Ishikawa (cell line): ENCODE measurements around the gene NACAD.

Experiments
- CEBPB ChIP-seq: IDR thresholded peaks from 2 replicates; pipeline ENCODE4 v1.6.1; 2012
- CREB1 ChIP-seq: IDR thresholded peaks from 2 replicates; pipeline ENCODE4 v1.6.1; 2012; ENCODE audit warnings: low read depth
- EGR1 ChIP-seq: IDR thresholded peaks from 2 replicates; pipeline ENCODE4 v1.6.1; 2012
- EP300 ChIP-seq: IDR thresholded peaks from 2 replicates; pipeline ENCODE4 v1.6.1; 2012; ENCODE audit warnings: borderline replicate concordance
- FOXM1 ChIP-seq: IDR thresholded peaks from 2 replicates; pipeline ENCODE4 v1.6.1; 2012; ENCODE audit warnings: low read depth, borderline replicate concordance
- MAX ChIP-seq: IDR thresholded peaks from 2 replicates; pipeline ENCODE4 v1.6.1; 2012
- NFIC ChIP-seq: IDR thresholded peaks from 2 replicates; pipeline ENCODE4 v1.6.1; 2012
- RAD21 ChIP-seq: IDR thresholded peaks from 2 replicates; pipeline ENCODE4 v1.6.1; 2012; ENCODE audit warnings: low read depth
- REST ChIP-seq: IDR thresholded peaks from 2 replicates; pipeline ENCODE4 v1.6.1; 2012; ENCODE audit warnings: low read depth, mild to moderate bottlenecking
- TAF1 ChIP-seq: IDR thresholded peaks from 2 replicates; pipeline ENCODE4 v1.6.1; 2012; ENCODE audit warnings: low read depth, mild to moderate bottlenecking
- TCF12 ChIP-seq: IDR thresholded peaks from 2 replicates; pipeline ENCODE4 v1.6.1; 2012; ENCODE audit warnings: low read depth
- TEAD4 ChIP-seq: IDR thresholded peaks from 2 replicates; pipeline ENCODE4 v1.6.1; 2012
- YY1 ChIP-seq: IDR thresholded peaks from 2 replicates; pipeline ENCODE4 v1.6.1; 2012; ENCODE audit warnings: low read depth
- ZBTB7A ChIP-seq: IDR thresholded peaks from 2 replicates; pipeline ENCODE4 v1.6.1; 2012; ENCODE audit warnings: low read depth
- TF ChIP-seq, protein P1 (sequence below): IDR thresholded peaks from 2 replicates; pipeline ENCODE4 v1.6.1; 2012

Gene NACAD

DNA sequence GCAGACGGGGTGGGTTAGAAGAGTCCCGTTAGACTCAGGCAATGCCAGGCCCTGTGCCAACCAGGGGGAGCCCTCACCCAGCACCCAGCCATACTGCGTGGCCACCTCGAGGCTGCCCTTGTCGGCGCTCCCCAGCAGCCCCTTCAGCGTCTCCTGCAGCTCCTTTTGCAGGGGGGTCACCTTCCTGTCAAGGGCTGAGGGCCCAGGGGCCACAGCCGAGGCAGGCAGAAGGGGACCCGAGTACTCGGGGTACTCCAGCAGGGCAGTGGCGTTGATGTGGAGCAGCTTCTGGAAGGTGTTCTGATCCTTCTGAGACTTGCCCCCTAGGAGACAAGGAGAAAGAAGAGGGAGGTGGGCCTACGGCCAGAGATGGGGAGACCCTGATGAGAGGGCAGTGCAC is 13.0 kb upstream of the NACAD start:
- TF ChIP-seq CREB1 (no peak), ZBTB7A (no peak), EGR1 (no peak), YY1 (no peak), CEBPB (no peak), TCF12 (no peak), TEAD4 (no peak)

- TF ChIP-seq, protein P1, sequence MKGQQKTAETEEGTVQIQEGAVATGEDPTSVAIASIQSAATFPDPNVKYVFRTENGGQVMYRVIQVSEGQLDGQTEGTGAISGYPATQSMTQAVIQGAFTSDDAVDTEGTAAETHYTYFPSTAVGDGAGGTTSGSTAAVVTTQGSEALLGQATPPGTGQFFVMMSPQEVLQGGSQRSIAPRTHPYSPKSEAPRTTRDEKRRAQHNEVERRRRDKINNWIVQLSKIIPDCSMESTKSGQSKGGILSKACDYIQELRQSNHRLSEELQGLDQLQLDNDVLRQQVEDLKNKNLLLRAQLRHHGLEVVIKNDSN, result no peak
- no peak for TF ChIP-seq NFIC
- no peak for TF ChIP-seq ZBTB7A
- TF ChIP-seq TAF1, result no peak
- no peak for TF ChIP-seq EP300
- no peak for TF ChIP-seq REST
- TF ChIP-seq FOXM1, result no peak
- no peak for TF ChIP-seq RAD21
- no peak for TF ChIP-seq YY1
- TF ChIP-seq EGR1, result no peak
- no peak for TF ChIP-seq TCF12
- no peak for TF ChIP-seq MAX
- TF ChIP-seq CREB1, result no peak
- no peak for TF ChIP-seq TEAD4
- no peak for TF ChIP-seq CEBPB
Observed at GRCh38 chr7:45100761-45101480, 12.2 kb upstream of the NACAD start.

DNA sequence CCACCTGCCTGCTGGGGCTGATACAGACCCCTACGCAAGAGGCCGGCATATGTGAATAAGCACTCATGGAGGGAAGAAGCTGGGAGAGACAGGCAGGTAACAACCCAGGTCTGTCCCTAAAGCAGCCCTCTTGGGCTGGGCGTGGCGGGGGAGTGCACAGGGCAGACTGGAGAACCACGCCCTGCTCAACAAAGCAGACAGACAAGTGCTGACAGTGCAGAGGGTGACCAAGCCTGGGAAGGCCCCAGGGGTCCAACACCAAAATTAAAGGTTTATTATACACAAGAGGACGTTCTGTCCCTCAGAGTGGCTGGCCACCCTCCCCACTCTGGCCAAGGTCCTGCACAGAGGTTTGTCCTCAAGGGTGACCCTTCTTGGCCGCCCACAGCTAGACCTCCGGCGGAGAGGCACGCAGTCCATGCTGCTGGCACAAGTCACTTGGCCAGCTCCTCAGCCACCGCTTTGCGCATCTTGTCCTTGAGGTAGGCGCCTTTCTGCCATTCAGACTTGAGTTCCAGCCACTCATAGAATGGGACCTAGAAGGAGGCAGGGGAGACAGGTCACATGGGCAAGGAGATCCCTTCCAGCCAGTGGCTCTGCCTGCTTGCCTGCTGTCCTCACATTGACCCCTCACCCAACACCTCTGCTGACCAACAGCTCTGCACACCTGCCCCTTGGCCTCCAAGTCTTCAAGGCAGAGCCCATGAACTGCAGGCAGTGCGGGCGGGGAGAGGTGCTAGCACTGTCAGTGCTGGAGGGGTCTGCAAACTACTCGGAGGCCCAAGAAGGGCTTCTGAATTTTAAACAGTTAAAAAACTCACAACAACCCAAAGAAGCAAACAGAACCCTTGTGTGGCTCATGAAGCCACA is 11.4 kb upstream of the NACAD start:
- no peak for TF ChIP-seq EP300
- TF ChIP-seq CEBPB, result no peak
- TF ChIP-seq, protein P1, result no peak
- no peak for TF ChIP-seq TCF12
- TF ChIP-seq RAD21, result no peak
- TF ChIP-seq REST, result no peak
- TF ChIP-seq EGR1, result no peak
- no peak for TF ChIP-seq NFIC
- no peak for TF ChIP-seq FOXM1
- no peak for TF ChIP-seq TAF1
- no peak for TF ChIP-seq CREB1

- TF ChIP-seq MAX (no peak), FOXM1 (no peak), EP300 (no peak), TEAD4 (no peak), RAD21 (no peak), CREB1 (no peak)
Observed at GRCh38 chr7:45098983-45099839, 10.4 kb upstream of the NACAD start.

GRCh38 chr7:45092931-45093235 is 4.1 kb upstream of the NACAD start:
- no peak for TF ChIP-seq FOXM1
- TF ChIP-seq TAF1, result no peak
- TF ChIP-seq EGR1, result no peak
- TF ChIP-seq MAX, result no peak
- TF ChIP-seq CREB1, result no peak
- no peak for TF ChIP-seq EP300
- no peak for TF ChIP-seq REST
- no peak for TF ChIP-seq NFIC
- TF ChIP-seq TCF12, result no peak
